GM23248 (cell line): ENCODE results near the gene PMPCA. TPM values are rescaled to one million over a fixed set of nuclear protein-coding genes. Genes with fewer than 3 reads are reported as not detected.
A peak's percentile ranks its signal among the peaks of the same experiment; 100 is the strongest.

Experiments
- DNase-seq: peaks from one replicate; pipeline ENCODE4 v3.0.0-alpha.2; 2015
- H2AFZ ChIP-seq: fragments of 200-600 bp; sonication (generic); 2 replicates; pipeline ENCODE4 v1.6.1; 2016; ENCODE audit warnings: antibody characterized with exemption
- H3F3A ChIP-seq: fragments of 200-600 bp; sonication (generic); 2 replicates; pipeline ENCODE4 v1.6.1; 2016; ENCODE audit warnings: mild to moderate bottlenecking, antibody characterized with exemption, mixed run types; ENCODE audit not compliant: insufficient read depth
- H3K27ac ChIP-seq: fragments of 200-600 bp; sonication (generic); 2 replicates; pipeline ENCODE4 v1.5.1; 2016; ENCODE audit warnings: mild to moderate bottlenecking
- H3K27me3 ChIP-seq: fragments of 200-600 bp; sonication (generic); replicated peaks from 2 replicates; pipeline ENCODE4 v1.6.1; 2016; ENCODE audit warnings: mild to moderate bottlenecking; ENCODE audit not compliant: insufficient read depth
- H3K36me3 ChIP-seq: fragments of 200-600 bp; sonication (generic); 2 replicates; pipeline ENCODE4 v1.6.1; 2016; ENCODE audit warnings: low read depth, mild to moderate bottlenecking
- H3K4me1 ChIP-seq: fragments of 200-600 bp; sonication (generic); 2 replicates; pipeline ENCODE4 v1.6.1; 2016; ENCODE audit warnings: mild to moderate bottlenecking; ENCODE audit not compliant: insufficient read depth
- H3K4me2 ChIP-seq: fragments of 200-600 bp; sonication (generic); one replicate; pipeline ENCODE4 v1.6.1; 2016; ENCODE audit warnings: mild to moderate bottlenecking; ENCODE audit not compliant: unreplicated experiment
- H3K4me3 ChIP-seq: fragments of 200-600 bp; sonication (generic); 2 replicates; pipeline ENCODE4 v1.5.1; 2016; ENCODE audit warnings: mild to moderate bottlenecking
- H3K79me2 ChIP-seq: fragments of 200-600 bp; sonication (generic); 2 replicates; pipeline ENCODE4 v1.6.1; 2016; ENCODE audit warnings: mild to moderate bottlenecking; ENCODE audit not compliant: insufficient read depth
- H3K9ac ChIP-seq: fragments of 200-600 bp; sonication (generic); 2 replicates; pipeline ENCODE4 v1.6.1; 2016; ENCODE audit warnings: mild to moderate bottlenecking
- H3K9me2 ChIP-seq: fragments of 200-600 bp; sonication (generic); 2 replicates; pipeline ENCODE4 v1.6.1; 2016; ENCODE audit warnings: mixed run types, mild to moderate bottlenecking, moderate library complexity; ENCODE audit not compliant: insufficient read depth
- H3K9me3 ChIP-seq: fragments of 200-600 bp; sonication (generic); one replicate; pipeline ENCODE4 v1.6.1; 2017; ENCODE audit warnings: low read depth
- H4K20me1 ChIP-seq: fragments of 200-600 bp; sonication (generic); 2 replicates; pipeline ENCODE4 v1.6.0; 2016; ENCODE audit not compliant: insufficient read depth
- EZH2 ChIP-seq: fragments of 200-600 bp; sonication (generic); IDR thresholded peaks from 2 replicates; pipeline ENCODE4 v1.6.1; 2018; ENCODE audit warnings: antibody characterized with exemption, mild to moderate bottlenecking; ENCODE audit not compliant: insufficient read depth, poor library complexity, severe bottlenecking
- EZH2phosphoT487 ChIP-seq: fragments of 200-600 bp; sonication (generic); IDR thresholded peaks from 2 replicates; pipeline ENCODE4 v1.6.1; 2018; ENCODE audit warnings: antibody characterized with exemption, moderate library complexity, mild to moderate bottlenecking, low read depth; ENCODE audit not compliant: insufficient read depth
- WGBS, 2 experiments: methylation state at CpG; one replicate each; pipeline ENCODE4 v1.1.6; 2015 to 2017; ENCODE audit warnings: low lambda C conversion rate in 2 of 2, low coverage in 1 of 2; ENCODE audit errors: missing lambda C conversion rate in 2 of 2; 5-methylcytosine and 5-hydroxymethylcytosine counted together
- in situ Hi-C: fragments of 300-500 bp; cut with MboI; formaldehyde crosslinking; loops from 2 replicates; pipeline ENCODE4 v1.15.0; 2020
- polyA plus RNA-seq: library from polyadenylated mRNA; unstranded; fragments of >200 nt; fragmentation: Nextera tagmentation; extraction: Ambion mirVana; gene quantifications from 2 replicates; pipeline ENCODE4 v1.2.1, GENCODE V29; 2016
- total RNA-seq: library from RNA; depleted of rRNA; stranded (reverse); fragments of >200 nt; shearing (Covaris generic); gene quantifications from 2 replicates; pipeline ENCODE4 v1.2.3, GENCODE V29; 2014

PMPCA gene
- total and polyA plus RNA-seq, 2 experiments from 2014 or later = 58.7 to 77.4 TPM

DNA sequence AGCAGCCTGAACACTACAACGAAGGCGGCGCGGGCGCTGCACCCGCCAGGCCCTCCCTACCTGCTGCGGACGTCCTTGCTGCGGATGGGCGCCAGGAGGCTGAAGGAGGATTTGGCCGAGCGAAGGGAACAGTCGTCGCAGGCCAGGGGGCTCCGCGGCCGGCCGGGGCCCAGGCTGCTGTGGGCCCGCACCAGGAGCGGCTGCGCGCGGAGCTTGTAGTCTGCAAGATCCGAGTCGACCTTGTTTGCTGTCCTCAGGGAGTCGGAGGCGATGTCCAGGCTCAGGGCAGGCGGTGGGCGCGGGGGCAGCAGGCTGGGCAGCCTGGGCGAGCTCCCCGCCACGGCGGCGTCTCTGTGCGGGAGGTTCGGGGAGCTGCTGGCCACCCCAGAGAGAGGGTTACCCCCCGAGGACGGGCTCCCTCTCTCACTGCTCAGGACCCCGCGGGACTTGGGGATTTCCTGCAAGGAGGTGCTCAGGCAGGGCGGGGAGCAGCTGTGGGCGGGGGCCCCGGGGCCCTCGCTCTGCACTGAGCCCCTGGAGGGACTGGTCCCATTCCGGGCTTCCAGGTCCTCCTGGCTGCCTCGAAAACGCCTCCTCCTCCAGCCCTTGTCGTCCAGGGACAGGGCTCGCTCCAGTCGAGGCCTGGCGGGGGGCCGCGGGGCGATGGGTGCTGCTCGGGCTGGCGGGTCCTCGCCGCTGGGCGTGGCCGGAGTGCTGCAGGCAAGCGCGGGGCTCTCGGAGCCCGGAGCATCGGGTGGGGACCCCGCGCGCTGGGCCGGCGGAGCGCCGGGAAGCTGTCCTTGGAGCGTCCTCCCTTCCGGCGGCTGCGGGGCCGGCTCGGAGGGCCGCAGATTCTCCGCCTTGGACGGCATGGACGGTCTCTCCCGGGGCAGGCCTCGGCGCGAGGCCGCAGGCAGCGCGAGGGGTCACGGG is 28.4 kb downstream of the PMPCA start:
- Histone ChIP-seq H3K9me3 (no peaks in the 10 kb centered on the region), H3K9me2 (no peaks in the 10 kb centered on the region), H3K4me2 (peak overlapping the region; percentile 92), H3K4me3 (peak overlapping the region; percentile 83), H2AFZ (peak overlapping the region; percentile 55), H3K9ac (peak overlapping the region; percentile 82), H4K20me1 (peaks cover 8% of the 10 kb centered on the region; the same call in 1 of the 2 replicates), H3K27ac (peak overlapping the region; percentile 38), H3K4me1 (peaks cover 12% of the 10 kb centered on the region), H3K36me3 (peaks cover 15% of the 10 kb centered on the region), H3F3A (peaks cover 13% of the 10 kb centered on the region), H3K27me3 (no peaks in the 10 kb centered on the region), H3K79me2 (peaks cover 49% of the 10 kb centered on the region)
- in situ Hi-C loops = no loop called here
- 1 to 2% methylated on average over 52 to 75 of the region's 91 CpGs for WGBS, 2 experiments
- DNase-seq = peak; percentile 60
- TF ChIP-seq EZH2phosphoT487 (no peak), EZH2 (no peak)

DNA sequence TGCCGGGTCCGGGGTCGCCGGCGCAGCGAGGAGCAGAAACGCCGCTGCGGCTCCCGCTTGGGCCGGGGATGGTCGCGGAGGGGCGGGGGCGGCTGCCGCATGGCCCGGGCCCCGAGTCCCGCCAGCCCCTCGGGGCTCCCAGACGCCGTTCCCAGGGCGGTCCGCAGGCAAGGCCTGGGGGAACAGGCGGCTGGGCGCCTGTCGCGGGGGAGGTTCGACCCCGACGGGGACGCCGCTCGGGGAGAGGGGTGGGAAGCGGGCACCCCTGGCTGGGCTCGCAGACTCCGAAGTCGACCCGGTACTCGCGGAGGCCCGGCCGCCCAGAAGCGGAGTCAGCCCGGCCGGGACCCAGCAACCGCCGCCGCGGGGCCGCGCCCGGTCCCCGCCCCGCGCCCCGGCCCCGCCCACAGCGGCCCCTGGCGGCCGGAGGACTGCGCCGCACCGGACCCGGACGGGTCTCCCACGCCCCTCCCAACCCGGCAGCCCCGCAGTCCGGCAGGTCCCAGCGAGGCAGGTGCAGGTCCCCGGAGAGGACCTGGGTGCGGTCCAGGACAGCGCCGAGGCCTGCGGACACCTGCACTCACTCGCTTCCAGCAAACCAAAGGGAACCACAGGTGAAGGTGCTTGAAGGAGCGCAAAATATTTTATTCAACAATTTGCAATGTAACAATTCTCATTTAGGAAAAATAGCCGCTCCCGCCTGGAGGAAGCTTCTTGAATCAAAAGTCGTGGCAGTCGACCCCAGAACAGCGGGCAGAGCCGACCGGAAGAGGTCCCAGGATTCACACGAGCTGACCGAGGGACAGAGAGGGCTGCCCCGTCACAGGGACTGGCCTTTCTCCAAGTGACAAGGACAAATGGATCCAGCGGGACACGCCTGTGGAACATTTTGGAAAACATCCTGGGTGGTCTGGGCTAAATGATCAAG is 29.3 kb downstream of the PMPCA start, which contains the start of gene INPP5E:
INPP5E (minus strand) TSS at position 365 of the 928 bp plus-strand sequence. CDS start 426 bp downstream, outside the sequence.
- peak within 1 kb of the TSS; percentile 55 for H2AFZ ChIP-seq
- peak within 1 kb of the TSS; percentile 92 for H3K4me2 ChIP-seq
- peaks cover 13% of the 10 kb centered on the region for H3F3A ChIP-seq
- H3K4me1 ChIP-seq = peaks cover 12% of the 10 kb centered on the region
- DNase-seq = peak; percentile 81
- peaks cover 8% of the 10 kb centered on the region; the same call in 1 of the 2 replicates for H4K20me1 ChIP-seq
- TF ChIP-seq EZH2phosphoT487 = no peak
- TF ChIP-seq EZH2 = no peak
- H3K79me2 ChIP-seq = peaks cover 44% of the 10 kb centered on the region
- peaks cover 22% of the 10 kb centered on the region for H3K36me3 ChIP-seq
- in situ Hi-C loops = no loop called here
- peak within 1 kb of the TSS; percentile 38 for H3K27ac ChIP-seq
- H3K9ac ChIP-seq = peak within 1 kb of the TSS; percentile 82
- H3K4me3 ChIP-seq = peak within 1 kb of the TSS; percentile 83
- no peaks in the 10 kb centered on the region for H3K27me3 ChIP-seq
- no peaks in the 10 kb centered on the region for H3K9me2 ChIP-seq
- 6 to 10% methylated on average over 33 to 55 of the region's 90 CpGs for WGBS, 2 experiments
- no peaks in the 10 kb centered on the region for H3K9me3 ChIP-seq

GRCh38 chr9:136441191-136441680 is 30.8 kb downstream of the PMPCA start:
- H3K9ac ChIP-seq = no peak overlapping the region
- H2AFZ ChIP-seq = no peak overlapping the region
- peaks cover 8% of the 10 kb centered on the region; the same call in 1 of the 2 replicates for H4K20me1 ChIP-seq
- H3K27me3 ChIP-seq = no peaks in the 10 kb centered on the region
- in situ Hi-C loops = no loop called here
- TF ChIP-seq EZH2 = no peak
- no peak for TF ChIP-seq EZH2phosphoT487
- H3K4me3 ChIP-seq = no peak overlapping the region
- 83 to 84% methylated on average over 15 of the region's 15 CpGs for WGBS, 2 experiments
- peaks cover 15% of the 10 kb centered on the region for H3F3A ChIP-seq
- no peaks in the 10 kb centered on the region for H3K9me2 ChIP-seq
- peak; percentile 38 for DNase-seq
- H3K4me2 ChIP-seq = no peak overlapping the region
- peaks cover 12% of the 10 kb centered on the region for H3K4me1 ChIP-seq
- H3K36me3 ChIP-seq = peaks cover 28% of the 10 kb centered on the region
- no peak overlapping the region for H3K27ac ChIP-seq
- H3K79me2 ChIP-seq = peaks cover 35% of the 10 kb centered on the region
- no peaks in the 10 kb centered on the region for H3K9me3 ChIP-seq
